ENCODE measurements around the gene PCCA. TPM values are rescaled to one million over a fixed set of nuclear protein-coding genes. Genes with fewer than 3 reads are reported as not detected.
A peak's percentile ranks its signal among the peaks of the same experiment; 100 is the strongest.

The PCCA gene
- total and polyA plus RNA-seq, 2 of the 13 experiments (the other 11 are each of a cell fraction or from before 2014, with no cell fraction given) = 15.0 to 32.2 TPM

GRCh38 chr13:100533588-100534041 lies 444.7 kb downstream of the PCCA start:
- H3K36me3 ChIP-seq (replicated peaks in 1 of 2; ENCODE audit: control insufficient read depth in 1 of 2, insufficient read depth in 2 of 2, low read length in 2 of 2) = peaks cover 5 to 7% of the 10 kb centered on the region in 2 experiments; a peak in 2 of 5 replicates
- no peak overlapping the region for H3K4me3 ChIP-seq (replicated peaks in 1 of 3; ENCODE audit: insufficient read depth in 1 of 3, low read depth in 2 of 3, low read length in 3 of 3)
- peaks cover 2% of the 10 kb centered on the region; the same call in 1 of the 2 replicates for H3K9me3 ChIP-seq (ENCODE audit: low read length)
- H4K20me1 ChIP-seq (ENCODE audit: insufficient read depth, low read length) = no peaks in the 10 kb centered on the region
- ATAC-seq (peak; percentile 51), FAIRE-seq (no peak), DNase-seq (ENCODE audit: low spot score) (peak; percentile 31)
- H3K4me2 ChIP-seq (ENCODE audit: low read depth, low read length) = peak overlapping the region; percentile 13; the same call in 1 of the 2 replicates
- H3K79me2 ChIP-seq (ENCODE audit: insufficient read depth, low read length) = no peaks in the 10 kb centered on the region
- intact Hi-C loops (cut with micrococcal nuclease; ENCODE audit: unreplicated experiment) (no loop called here), in situ Hi-C loops (cut with HindIII; ENCODE audit: extremely low pct_ligation_motif_present, low pct_unique_long_range_greater_than_20kb) (loop anchor here (25.0 kb wide), 1 partner anchor 871 kb away; no protein-coding TSS in a partner anchor)
- H3K27ac ChIP-seq (ENCODE audit: extremely low read length, insufficient read depth, low read length) = no peak overlapping the region
- no peaks in the 10 kb centered on the region; a peak in 1 of 5 replicates for H3K27me3 ChIP-seq (ENCODE audit: control insufficient read depth in 1 of 2, insufficient read depth in 2 of 2, low read length in 2 of 2)
- no peak overlapping the region for H3K9ac ChIP-seq (ENCODE audit: insufficient read depth, low read depth, low read length)
- H2AFZ ChIP-seq (ENCODE audit: low read length) = no peak overlapping the region
- CTCF ChIA-PET (ENCODE audit: low intra/inter-chr PET ratio, low total read pairs) = no interaction called here
- POLR2A ChIA-PET = no interaction called here
- no TSS peak for BruUV-seq (replicated peaks)
- 73% methylated on average over 14 of the region's 19 CpGs for WGBS (ENCODE audit: low lambda C conversion rate)
- H3K4me1 ChIP-seq (ENCODE audit: insufficient read depth, low read length) = peaks cover 40% of the 10 kb centered on the region
- TF ChIP-seq ZNF24 (IDR thresholded peaks at IDR 0.05) = no peak
- 0 out of 2 replicates have a peak, but pooled peaks have one; percentile 17 for TF ChIP-seq PAXIP1 (CRISPR knock-in tag; conservative IDR thresholded peaks at IDR 0.05)
- no peak for TF ChIP-seq ZBTB2 (CRISPR knock-in tag; IDR thresholded peaks at IDR 0.05; ENCODE audit: low read depth)
- peak; percentile 45 for TF ChIP-seq SKI (IDR thresholded peaks at IDR 0.05; ENCODE audit: partially characterized antibody)
- TF ChIP-seq ZNF7 (CRISPR knock-in tag; IDR thresholded peaks at IDR 0.05) = no peak
- TF ChIP-seq FOXA3 (CRISPR knock-in tag; IDR thresholded peaks at IDR 0.05) = peak; percentile 58
- 0 out of 2 replicates have a peak, but pooled peaks have one; percentile 24 for TF ChIP-seq ZNF501 (CRISPR knock-in tag; IDR thresholded peaks at IDR 0.05)
- TF ChIP-seq BCL6 (CRISPR knock-in tag; IDR thresholded peaks at IDR 0.05) = peak; percentile 36
- TF ChIP-seq ZNF878 (CRISPR knock-in tag; IDR thresholded peaks at IDR 0.05) = 0 out of 2 replicates have a peak, but pooled peaks have one; percentile 42
- no peak for TF ChIP-seq RXRB (CRISPR knock-in tag; IDR thresholded peaks at IDR 0.05; ENCODE audit: borderline replicate concordance)
- TF ChIP-seq SP5 (CRISPR knock-in tag; IDR thresholded peaks at IDR 0.05; ENCODE audit: borderline replicate concordance, low read depth) = no peak
- TF ChIP-seq SALL1 (CRISPR knock-in tag; IDR thresholded peaks at IDR 0.05) = peak; percentile 70
- TF ChIP-seq CREB1 (IDR thresholded peaks at IDR 0.05) = no peak
- 0 out of 2 replicates have a peak, but pooled peaks have one; percentile 14 for TF ChIP-seq CREB1 (CRISPR knock-in tag; IDR thresholded peaks at IDR 0.05)
- no peak for TF ChIP-seq ARNTL (CRISPR knock-in tag; IDR thresholded peaks at IDR 0.05)
- no peak for TF ChIP-seq ZNF264 (CRISPR knock-in tag; IDR thresholded peaks at IDR 0.05)
- no peak for TF ChIP-seq ZBTB39 (CRISPR knock-in tag; IDR thresholded peaks at IDR 0.05)
- TF ChIP-seq SMARCC2 (IDR thresholded peaks at IDR 0.05) = no peak
- no peak for TF ChIP-seq ZNF569 (CRISPR knock-in tag; IDR thresholded peaks at IDR 0.05; ENCODE audit: borderline replicate concordance)
